ENCODE data around the gene DMTF1. TPM values are rescaled to one million over a fixed set of nuclear protein-coding genes. Genes with fewer than 3 reads are reported as not detected.

The DMTF1 gene
- total and polyA plus RNA-seq, 9 of the 15 experiments (the other 6 are each of a cell fraction or from before 2014, with no cell fraction given) = 25.7 to 208 (median 74.7) TPM

DNA sequence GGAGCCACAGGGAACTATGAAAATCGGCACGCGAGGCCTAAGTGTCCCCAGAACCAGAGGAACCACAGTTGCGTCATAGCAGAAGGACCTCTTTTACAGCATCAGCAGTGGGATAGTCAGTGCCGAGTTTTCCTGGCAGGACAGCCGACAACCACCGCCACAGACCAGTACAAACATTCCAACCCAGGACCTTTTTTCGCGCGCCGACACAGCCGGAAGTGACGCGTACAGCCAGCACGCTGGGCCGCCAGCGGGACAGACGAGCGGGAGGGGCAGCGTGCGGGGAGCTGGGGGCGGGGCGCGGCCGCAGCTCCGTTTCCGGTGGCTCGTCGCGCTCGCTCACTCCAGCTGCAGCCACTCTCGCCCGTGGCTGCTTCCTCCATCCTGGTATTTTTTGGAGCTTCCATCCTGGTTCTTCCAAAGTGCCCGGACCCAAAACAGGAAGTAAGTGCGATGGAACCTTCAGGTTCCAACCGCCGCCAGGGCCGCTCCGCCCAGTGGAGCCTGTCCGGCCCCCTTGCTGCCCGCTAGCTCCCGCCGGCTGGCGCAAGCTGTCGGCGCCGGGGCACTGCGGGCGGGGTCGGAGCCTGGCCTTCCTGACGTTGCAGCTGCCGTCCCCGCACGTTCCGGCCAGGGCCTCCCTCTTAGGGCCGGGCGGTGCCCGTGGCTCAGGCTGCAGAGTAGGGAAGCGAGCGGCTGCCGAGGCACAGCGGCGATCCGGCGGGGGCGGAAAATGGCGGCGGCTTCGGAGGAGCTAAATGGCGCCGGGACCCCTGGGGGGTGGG lies at the start of gene DMTF1 (continued):
- peak; percentile 59; the same call in 1 of the 2 replicates for TF ChIP-seq THAP7 (CRISPR knock-in tag; IDR thresholded peaks at IDR 0.05)
- TF ChIP-seq DIDO1 (tag; IDR thresholded peaks at IDR 0.05; ENCODE audit: low read depth) = peak; percentile 73; the same call in 1 of the 2 replicates
- TF ChIP-seq MCM5 (IDR thresholded peaks at IDR 0.05; ENCODE audit: low read depth) = no peak
- peak; percentile 92 for TF ChIP-seq CEBPB (tag; IDR thresholded peaks at IDR 0.05)
- TF ChIP-seq VEZF1 (CRISPR knock-in tag; IDR thresholded peaks at IDR 0.05) = peak; percentile 99
- TF ChIP-seq ZC3H8 (IDR thresholded peaks at IDR 0.05) = no peak
- peak; percentile 34 for TF ChIP-seq ASH1L (IDR thresholded peaks at IDR 0.05; ENCODE audit: borderline replicate concordance, low read depth, partially characterized antibody)
- TF ChIP-seq CSDE1 (IDR thresholded peaks at IDR 0.05) = peak in 1 of 2 experiments; percentile 72; a peak in 1 of 4 replicates
- TF ChIP-seq ZNF77 (CRISPR knock-in tag; IDR thresholded peaks at IDR 0.05) = no peak
- 0 out of 2 replicates have a peak, but pooled peaks have one; percentile 42 for TF ChIP-seq ZNF76 (CRISPR knock-in tag; IDR thresholded peaks at IDR 0.05; ENCODE audit: borderline replicate concordance)
- peak; percentile 68 for TF ChIP-seq RBM22 (IDR thresholded peaks at IDR 0.05; ENCODE audit: low read depth, low read length, poor library complexity, severe bottlenecking)
- peak; percentile 92 to 97 (median 96) for TF ChIP-seq YY1 (IDR thresholded peaks at IDR 0.05; ENCODE audit: borderline replicate concordance in 1 of 3, control insufficient read depth in 1 of 3, extremely low read depth in 1 of 3, insufficient read depth in 3 of 3, insufficient read length in 1 of 3, insufficient replicate concordance in 2 of 3, low read depth in 1 of 3, low read length in 2 of 3)
- TF ChIP-seq ZNF174 (CRISPR knock-in tag; IDR thresholded peaks at IDR 0.05) = no peak
- TF ChIP-seq MAZ (CRISPR knock-in tag; conservative IDR thresholded peaks at IDR 0.05 in 1 of 2, IDR thresholded peaks at IDR 0.05 in 1 of 2) = peak; percentile 99
- TF ChIP-seq LEF1 (IDR thresholded peaks at IDR 0.05) = peak; percentile 45
- peak; percentile 75 for TF ChIP-seq L3MBTL2 (IDR thresholded peaks at IDR 0.05)
- peak; percentile 54; the same call in 1 of the 2 replicates for TF ChIP-seq NCOA1 (IDR thresholded peaks at IDR 0.05; ENCODE audit: low read depth)
- TF ChIP-seq GTF2E2 (tag; IDR thresholded peaks at IDR 0.05) = peak; percentile 96
- peak; percentile 60 for TF ChIP-seq HCFC1 (IDR thresholded peaks at IDR 0.05; ENCODE audit: low read depth, low read length)
- TF ChIP-seq HNRNPL (IDR thresholded peaks at IDR 0.05; ENCODE audit: low read depth, low read length) = peak; percentile 91
- TF ChIP-seq NCOA2 (IDR thresholded peaks at IDR 0.05; ENCODE audit: partially characterized antibody in 2 of 2) = peak in 1 of 2 experiments; percentile 91
- peak; percentile 17; the same call in 1 of the 2 replicates for TF ChIP-seq RAD51 (IDR thresholded peaks at IDR 0.05; ENCODE audit: borderline replicate concordance, low read depth)
- TF ChIP-seq CREB5 (CRISPR knock-in tag; IDR thresholded peaks at IDR 0.05) = no peak
- peak; percentile 82 for TF ChIP-seq KAT8 (IDR thresholded peaks at IDR 0.05; ENCODE audit: low read depth)
- TF ChIP-seq NFE2L1 (tag; IDR thresholded peaks at IDR 0.05; ENCODE audit: borderline replicate concordance, low read depth) = no peak
- TF ChIP-seq MBD2 (IDR thresholded peaks at IDR 0.05; ENCODE audit: borderline replicate concordance, low read depth) = peak; percentile 48; the same call in 1 of the 2 replicates

All from K562 (cell line).